HG03039 (cell line): ENCODE measurements around the gene SMPX.

ENCODE experiments used
- ATAC-seq: cut with Tn5 transposase; IDR thresholded peaks from one replicate; pipeline ENCODE4 v1.9.1; 2021; ENCODE audit warnings: mild to moderate bottlenecking, moderate library complexity; ENCODE audit not compliant: unreplicated experiment

SMPX gene

GRCh38 chrX:21744721-21745120 lies 13.2 kb downstream of the SMPX start:
- ATAC-seq, result no peak

DNA sequence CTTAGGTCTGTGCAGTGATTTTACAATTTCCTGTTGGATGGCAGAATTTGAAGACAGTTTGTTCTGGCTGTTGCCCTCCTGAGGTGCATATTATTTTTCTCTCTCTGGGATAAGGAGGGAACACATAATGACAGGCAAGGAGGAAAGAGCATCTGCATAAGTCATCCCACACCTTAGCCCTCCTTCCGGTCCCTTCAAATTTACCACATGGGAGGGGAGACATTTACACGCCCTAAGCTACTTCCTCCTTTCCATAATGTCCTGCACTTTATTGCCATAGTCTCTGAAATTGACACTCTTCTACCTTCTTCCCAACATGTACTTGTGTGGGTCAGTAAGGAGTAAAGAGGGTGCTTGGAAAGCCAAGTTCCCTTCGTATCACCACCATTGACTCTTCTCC lies 13.9 kb downstream of the SMPX start:
- ATAC-seq, result no peak

GRCh38 chrX:21741869-21742701 lies 15.8 kb downstream of the SMPX start:
- no peak for ATAC-seq

- ATAC-seq, result no peak
Measured at GRCh38 chrX:21741364-21741763, 16.6 kb downstream of the SMPX start.

GRCh38 chrX:21740329-21741274 lies 17.3 kb downstream of the SMPX start:
- no peak for ATAC-seq

- no peak for ATAC-seq
Measured at GRCh38 chrX:21738950-21739287, 19.0 kb downstream of the SMPX start.

GRCh38 chrX:21738210-21738949 lies 19.5 kb downstream of the SMPX start:
- no peak for ATAC-seq

DNA sequence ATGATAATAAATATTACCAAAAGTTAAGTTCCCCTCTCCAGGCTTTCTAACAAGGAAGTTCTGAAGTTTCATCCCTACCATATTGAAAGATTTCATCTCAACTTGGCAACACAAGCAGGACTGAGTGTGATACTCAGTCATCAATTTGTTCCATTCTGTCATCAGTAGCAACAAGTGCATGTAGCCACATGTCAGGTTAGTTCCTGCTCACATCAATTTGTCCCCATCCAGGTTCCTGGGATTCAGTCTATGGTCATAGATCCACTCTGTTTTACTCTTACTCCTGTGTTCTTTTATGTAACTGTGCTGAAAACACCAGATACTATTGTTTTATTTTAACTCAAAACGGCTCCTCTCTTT lies 22.2 kb downstream of the SMPX start:
- ATAC-seq, result no peak

- ATAC-seq, result no peak
Measured at GRCh38 chrX:21735038-21735767, 22.7 kb downstream of the SMPX start.

DNA sequence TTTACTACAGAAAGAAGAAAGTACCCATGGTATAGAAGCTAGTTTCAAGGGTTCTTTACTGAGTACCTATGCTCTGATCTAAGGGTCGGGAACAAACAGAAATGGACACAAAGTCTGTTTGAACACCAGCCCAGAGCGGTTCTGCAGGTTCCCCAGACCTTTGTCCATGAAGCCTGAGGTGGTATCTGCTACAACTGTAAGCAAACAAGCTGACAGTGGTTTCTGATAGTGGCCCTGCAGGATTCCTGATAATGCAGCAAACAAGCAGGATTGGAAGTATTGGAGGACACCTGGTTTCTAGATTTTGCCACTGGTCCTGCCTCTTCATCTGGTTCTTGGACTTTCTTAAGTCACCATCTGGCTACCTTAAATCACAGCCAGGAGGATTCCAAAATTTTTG lies 23.7 kb downstream of the SMPX start:
- ATAC-seq, result no peak

GRCh38 chrX:21733705-21734104 lies 24.2 kb downstream of the SMPX start:
- no peak for ATAC-seq

DNA sequence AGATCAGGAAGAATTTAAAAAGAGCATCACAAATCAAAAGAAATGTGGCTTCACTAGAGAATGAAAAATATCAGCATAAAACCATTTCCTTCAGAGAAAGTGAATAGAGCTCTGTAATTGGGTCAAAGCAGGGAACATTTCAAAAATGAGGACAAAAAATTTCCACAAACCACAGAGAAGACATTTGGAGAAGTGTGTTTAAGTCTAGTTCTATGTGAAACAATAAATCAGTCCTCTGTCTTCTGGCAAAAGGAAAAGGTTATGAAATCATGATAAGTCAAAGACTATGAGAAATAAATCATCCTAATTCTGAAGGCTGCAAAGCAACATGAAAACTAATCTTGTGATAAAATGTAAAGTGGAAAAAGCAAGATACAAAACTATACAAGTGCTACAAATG lies 27.9 kb downstream of the SMPX start:
- ATAC-seq, result no peak

GRCh38 chrX:21728276-21728968 lies 29.5 kb downstream of the SMPX start:
- no peak for ATAC-seq

DNA sequence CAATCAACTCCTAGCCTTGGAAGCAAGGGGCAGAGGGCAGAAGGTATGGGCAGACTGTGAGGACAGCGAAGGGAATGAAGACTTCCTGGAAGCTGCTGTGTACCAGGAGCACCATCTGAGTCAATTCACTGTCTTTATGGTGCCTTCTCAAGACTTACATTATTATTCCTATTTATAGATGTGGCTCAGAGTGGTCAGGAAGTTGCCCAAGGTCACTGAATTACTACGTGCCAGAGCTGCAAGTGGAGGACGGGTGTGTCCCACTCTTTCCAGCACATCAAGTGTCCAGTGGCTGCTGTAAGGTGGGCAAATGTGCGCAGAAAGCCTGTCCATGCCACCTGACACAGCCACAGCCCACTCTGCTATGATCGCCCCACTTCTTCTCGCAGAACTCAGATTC lies 32.0 kb downstream of the SMPX start:
- no peak for ATAC-seq

DNA sequence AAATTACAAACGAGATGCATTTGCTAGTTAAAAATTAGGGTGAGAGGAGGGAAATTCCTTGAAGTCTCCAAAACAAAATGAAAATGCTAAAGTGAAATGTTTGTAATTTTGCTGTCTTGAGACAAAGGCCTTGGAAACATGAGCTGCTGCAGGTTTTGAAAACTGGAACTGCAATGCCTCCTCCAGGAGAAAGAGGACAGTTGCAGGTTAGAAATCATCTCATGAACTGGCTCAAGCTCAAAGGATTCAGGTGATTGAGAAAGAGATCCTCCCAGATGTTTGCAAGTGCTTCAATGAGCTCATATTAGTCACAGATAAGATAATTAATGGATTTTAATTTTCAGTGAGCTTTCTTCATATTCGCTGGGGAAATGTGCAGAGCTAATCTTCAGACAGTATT lies 32.4 kb downstream of the SMPX start:
- ATAC-seq, result no peak

- ATAC-seq, result no peak
Measured at GRCh38 chrX:21723814-21724213, 34.1 kb downstream of the SMPX start.

DNA sequence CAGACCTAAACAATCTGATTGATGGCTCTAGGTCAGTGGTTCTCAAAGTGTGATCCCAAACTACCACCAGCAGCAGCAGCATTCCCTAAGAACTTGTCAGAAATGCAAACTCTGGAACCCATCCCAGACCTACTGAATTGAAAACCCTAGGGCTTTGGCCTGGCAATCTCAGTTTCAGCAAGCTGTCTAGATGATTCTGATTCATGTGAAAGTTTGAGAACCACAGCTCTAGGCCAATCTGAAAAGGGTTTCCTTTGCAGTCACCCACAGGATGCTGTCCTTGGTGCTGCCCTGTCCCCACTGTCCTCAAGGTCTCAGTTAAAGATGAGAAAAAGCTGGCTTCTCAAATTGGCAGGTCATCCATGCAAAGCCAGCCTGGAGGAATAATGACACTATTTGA lies 34.8 kb downstream of the SMPX start:
- ATAC-seq, result no peak

DNA sequence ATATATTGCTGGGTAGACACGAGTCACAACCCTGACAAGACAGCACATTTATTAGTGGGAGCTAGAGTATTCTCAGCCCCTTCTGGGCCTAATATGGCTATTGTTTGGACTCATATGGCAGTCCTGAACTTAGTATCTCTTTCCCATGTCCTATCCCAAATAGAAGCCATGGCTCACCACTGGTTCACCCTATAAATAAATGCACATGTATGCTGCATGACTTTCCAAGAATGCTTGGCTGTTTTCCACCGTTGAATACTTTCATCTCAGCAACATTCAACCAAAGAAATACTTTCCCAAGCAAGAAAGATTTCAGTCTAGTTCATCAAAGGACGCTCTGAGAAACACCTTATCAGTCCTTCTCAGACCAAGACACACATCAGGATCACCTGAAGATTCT lies 36.7 kb downstream of the SMPX start:
- ATAC-seq, result no peak

GRCh38 chrX:21718575-21718974 lies 39.3 kb downstream of the SMPX start:
- ATAC-seq, result no peak

GRCh38 chrX:21717802-21718201 lies 40.1 kb downstream of the SMPX start:
- no peak for ATAC-seq
